GM19455 (cell line): ENCODE data around the gene MANBA.

Experiments
- ATAC-seq: cut with Tn5 transposase; IDR thresholded peaks from one replicate; pipeline ENCODE4 v1.9.1; 2021; ENCODE audit not compliant: unreplicated experiment

The MANBA gene

DNA sequence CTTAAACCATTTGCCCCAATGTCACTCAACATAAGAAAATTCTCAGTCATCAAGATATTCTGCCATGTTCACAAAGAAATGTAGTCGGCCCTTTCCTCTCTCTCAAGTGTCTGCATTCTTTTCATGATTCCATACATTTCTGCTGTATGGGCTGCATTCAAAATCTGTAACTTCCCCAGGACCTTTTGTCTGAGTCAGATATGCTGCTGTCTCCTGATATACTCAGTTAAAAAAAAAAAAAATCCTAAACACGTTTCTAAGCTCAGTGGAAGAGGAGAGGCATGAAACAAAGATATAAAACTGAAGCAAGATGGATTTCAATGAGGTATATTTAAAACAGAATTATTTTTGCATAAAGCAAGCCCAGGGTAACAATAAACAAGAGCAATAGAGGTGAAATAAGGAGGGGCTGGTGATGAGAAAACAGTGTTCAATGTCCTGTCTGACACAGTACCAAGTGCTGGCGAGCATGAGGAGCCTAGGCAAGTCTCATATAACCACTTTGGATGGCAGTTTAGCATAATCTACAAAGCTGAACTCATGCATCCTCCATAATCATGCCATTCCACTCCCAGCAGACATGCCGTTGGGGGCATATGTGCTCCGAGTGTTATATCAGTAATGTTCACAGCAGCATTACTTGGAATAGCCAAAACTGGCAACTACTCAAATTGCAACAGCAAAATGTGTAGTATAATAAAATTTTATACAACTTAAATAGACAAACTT, 76.7 kb downstream of the MANBA start:
- no peak for ATAC-seq

DNA sequence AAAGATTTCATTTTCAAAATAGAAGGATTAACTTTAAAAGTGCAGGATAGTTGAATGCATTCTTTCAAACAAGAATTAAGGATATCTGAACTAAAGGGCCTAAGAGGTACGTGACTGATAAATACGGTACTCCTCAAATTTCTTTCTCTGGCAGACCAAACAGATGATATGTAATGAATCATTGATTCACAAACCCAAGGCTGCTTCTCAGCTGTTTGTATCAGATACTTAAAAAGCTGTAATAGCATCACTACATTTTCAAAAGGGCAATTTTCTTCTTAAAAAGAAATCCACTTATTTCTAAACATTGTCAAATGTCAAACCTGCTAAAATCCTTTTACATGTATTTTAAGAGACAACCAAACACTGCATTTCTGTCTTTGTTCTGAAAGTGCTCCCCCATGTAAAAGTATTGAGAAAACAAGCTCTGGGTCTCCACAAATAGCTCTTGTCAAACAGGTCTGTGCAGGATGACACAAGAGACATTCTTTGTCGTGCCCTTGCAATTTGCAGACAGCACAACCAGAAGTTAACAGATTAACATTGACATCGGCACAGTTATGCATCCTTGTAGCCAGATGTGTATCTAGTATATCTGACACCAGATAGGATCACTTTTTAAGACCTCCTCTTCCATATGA, 82.0 kb downstream of the MANBA start:
- no peak for ATAC-seq

DNA sequence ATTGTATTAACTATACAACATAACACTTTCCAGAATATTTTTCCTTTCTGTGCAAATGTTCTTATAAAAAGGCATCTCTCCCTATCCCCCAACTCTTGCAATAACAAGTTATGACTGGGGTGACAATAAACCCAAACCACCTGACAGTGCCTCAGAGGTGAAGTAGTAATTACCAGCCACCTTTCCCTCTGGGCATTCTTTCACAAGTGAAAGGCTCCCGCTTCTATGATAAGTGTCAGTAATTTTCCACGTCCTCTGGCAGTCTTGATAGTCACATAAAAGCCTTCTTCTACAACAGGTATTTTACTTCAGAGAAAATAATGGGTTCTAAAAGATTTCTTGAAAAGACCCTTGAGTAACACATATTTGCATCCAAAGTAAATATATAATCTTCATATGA, 82.7 kb downstream of the MANBA start:
- ATAC-seq, result no peak

DNA sequence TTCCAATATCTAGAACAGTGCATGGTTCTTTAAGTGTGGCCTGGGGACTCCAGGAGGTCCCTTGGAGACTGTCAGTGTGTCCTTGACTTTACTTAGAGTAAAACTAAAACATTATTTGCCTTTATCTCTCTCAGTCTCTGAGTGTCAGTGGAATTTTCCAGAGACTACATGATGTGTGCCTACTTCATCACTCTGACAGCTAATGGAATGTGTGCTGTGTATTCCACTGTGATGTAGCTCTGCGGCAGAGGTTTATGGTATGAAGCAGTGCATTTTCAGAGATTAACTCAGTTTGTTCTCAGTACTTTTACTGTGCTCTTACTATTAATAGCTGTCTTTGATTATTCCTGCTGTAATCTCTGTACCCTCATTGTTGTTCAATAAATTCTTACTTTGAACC, 85.6 kb downstream of the MANBA start:
- no peak for ATAC-seq

DNA sequence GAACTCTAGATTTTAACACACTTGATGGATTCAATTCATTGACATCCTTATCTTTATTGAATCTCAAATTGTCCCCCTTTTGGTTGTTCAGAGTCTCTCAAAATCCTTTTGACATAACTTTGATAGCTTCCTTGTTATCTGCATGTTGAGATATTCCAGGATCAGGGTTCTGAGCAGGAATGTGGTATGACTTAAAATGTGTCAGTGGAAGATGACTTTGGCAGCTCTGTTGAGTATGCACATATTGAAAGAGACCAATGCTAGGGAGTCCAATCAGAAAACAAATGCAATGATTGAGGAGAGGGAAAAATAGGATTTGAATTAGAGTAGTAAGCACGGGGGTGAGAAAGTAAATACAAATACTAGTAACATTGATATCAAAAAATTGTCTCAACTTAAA, 93.8 kb downstream of the MANBA start:
- no peak for ATAC-seq

DNA sequence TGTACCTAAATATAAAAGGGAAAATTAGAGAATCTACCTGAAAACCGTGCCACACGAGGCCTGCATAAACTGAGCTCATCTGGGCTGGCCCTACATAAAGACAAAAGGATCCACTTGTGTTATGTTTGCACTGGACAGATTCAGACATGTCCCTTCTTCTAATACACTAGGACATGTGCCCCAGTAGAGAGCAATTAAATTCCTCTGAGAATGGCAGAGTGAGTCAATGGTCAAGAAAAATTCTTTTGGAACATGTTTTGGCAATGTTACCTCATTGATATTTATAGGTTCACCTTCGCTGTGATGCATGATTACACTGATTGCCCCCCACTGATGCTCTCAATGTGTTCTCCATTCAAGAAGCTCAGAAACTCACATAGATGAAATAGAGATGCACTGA, 95.2 kb downstream of the MANBA start:
- ATAC-seq, result no peak

DNA sequence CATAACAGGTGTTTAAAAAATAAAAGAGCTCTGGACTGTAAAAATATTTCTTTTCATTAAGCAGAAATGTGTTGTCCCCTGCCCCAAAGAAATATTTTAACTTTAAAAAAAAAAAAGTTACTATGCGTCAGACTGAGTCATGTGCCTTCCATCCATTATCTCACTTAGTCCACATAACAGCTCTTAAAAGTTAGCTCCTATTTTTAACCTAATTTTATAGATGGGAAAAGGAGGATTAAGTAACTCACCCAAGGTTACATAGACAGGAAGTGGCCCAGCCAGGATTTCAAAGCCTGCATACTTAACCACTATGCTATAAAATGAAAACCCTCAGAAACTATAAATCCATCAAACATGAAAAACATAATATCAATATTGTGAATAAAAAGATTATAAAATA, 97.7 kb downstream of the MANBA start:
- no peak for ATAC-seq

DNA sequence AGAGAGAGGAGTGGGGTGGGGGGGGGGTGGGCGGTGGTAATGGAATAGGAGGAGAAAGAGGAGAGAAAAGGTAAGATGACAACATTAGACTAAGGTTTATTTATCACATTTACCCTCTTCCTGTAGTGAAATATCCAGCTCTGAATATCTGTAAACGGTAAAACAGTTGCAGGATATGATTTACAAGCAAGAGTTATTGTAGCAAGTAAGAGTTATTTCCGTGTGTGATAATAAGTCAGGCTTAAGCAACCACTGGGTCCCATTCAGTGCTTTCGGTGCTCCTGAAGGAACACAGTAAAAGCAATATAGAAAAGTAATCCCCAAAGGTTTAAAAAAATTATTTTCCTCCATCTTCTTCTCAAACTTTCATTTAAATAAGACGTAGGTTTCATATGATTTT, 103.6 kb downstream of the MANBA start:
- ATAC-seq, result no peak

DNA sequence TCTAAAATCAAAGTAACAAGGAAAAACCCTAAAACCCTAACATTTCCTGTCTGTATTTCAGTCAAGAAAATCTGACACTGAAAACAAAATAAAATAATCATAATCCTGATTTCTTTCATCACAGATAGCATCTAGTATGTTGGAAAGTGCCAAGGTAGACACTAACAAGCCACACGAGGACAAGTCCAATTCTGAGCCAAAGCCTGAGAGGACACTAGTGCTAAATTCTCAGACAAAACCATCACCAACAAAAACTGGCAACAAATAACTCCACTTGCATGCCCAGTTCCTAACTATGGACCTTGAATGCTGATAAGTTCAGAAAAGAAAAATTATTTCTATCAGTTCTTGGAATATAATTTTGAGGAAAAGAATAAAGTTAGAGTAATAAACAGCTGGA, 113.7 kb downstream of the MANBA start:
- ATAC-seq, result no peak

DNA sequence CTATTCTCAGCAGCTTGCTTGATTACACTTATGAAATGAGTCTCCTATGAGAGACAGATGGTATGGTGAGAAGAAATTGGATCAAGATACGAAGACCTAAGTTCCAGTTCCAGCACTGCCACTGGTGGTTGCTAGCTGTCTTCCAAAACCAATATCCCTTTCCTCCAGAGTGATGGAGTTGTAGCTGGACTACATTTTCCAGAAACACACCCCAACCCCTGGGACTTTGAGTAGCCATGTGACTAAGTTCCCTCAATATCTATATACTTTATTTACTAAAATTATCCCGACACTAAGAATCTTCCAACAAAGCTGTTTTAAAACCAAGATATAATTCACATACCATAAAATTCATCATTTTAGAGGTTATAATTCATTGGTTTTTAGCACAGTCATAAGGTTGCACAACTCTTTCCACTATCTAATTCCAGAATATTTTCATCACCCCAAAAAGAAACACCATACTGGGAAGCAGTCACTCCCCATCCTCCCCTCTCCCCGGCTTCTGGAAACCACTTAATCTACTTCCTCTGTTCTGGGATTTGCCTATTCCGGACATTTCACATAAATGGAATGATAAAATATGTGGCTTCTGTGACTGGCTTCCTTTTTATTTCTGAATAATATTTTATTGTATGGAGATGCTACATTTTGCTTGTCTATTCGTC, 118.0 kb downstream of the MANBA start:
- no peak for ATAC-seq

DNA sequence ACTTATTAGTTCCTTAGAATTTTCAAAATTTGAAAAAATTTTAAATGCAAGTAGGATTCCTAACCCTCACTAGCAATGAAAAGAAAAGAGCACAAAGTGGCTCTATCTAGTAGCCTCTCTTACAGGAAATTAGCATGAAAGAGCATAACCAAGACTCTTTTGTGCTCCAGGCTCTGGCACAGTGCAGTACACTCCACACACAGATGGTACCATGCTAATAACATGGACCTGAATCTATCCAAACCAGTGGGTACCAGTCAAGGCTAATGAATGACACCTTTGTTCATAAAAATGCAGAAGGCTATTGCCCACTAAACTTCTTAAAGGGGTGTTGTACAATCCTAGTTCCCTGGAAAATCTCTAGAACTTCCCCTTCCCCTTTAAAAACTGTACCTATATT, 119.0 kb downstream of the MANBA start:
- ATAC-seq, result no peak

DNA sequence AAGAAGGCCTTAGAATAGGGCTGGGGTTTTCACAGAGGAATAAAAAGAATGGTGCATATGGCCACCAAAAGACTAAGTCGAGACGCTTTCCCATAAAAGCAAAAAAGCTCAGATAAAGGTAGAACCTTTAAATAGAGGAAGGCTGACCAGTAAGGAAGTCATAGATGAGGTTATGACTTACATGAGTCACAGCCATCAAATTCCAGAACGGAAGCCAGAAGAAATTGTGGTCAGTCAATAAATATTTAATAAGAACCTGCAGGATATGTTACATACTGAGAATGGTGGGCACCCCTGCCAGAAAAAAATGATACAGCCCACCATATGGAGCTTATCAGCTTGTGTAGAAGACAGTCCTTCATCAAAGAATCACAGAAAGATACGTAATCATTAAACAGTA, 120.1 kb downstream of the MANBA start:
- no peak for ATAC-seq

DNA sequence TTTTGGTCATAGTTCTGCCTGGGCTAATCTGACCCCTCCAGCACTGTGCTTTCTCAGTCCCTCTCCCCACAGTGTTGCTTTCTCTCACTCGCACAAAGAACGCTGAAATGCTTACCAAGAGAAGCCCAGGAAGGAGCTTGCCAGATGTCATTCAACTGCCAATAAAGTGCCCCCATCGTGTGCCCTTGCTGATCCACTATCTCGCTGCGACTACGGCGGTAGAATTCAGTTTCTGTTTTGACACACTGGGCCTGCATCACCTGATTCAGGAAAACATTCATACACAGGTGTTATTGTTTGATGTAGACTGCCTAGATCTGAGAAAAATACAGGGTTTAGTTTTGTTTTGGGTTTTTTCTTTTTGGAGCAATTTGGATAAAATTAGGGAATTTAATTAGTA, 121.2 kb downstream of the MANBA start:
- ATAC-seq, result no peak

DNA sequence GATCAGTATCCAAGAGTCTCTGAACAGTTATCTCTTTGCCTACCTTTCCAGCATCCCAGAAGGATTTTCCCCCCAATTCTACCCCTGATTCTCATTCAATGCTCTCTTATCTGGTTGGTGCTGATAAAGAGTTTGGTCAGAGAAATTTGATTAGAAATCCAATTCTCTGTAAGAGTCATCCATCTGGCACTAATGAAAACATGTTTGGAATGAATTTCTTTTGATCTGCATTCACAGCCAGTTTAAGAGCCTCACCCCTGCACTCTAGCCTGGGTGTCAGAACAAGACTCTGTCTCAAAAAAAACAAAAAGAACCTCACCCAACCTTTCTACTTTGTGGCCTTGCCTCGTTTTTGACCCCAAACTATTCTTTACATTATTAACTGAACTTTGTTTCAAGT, 122.1 kb downstream of the MANBA start:
- no peak for ATAC-seq

DNA sequence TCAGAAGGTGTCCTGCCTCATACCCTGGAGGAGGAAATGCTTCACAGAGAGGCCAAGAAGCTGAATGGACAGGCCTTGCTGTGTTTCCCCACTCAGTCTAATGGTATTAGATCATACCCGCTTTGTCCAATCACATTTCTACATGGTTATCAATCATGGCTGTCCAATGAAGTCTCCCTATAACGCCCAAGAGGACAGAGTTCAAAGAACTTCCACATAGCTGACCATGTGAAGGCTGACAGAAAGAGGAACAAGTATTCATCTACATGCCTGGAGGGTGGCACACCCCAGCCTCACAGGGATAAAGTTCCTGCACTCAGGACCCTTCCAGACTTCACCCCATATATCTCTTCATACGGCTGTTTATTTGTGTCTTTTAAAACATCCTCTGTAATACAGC, 123.4 kb downstream of the MANBA start:
- no peak for ATAC-seq

DNA sequence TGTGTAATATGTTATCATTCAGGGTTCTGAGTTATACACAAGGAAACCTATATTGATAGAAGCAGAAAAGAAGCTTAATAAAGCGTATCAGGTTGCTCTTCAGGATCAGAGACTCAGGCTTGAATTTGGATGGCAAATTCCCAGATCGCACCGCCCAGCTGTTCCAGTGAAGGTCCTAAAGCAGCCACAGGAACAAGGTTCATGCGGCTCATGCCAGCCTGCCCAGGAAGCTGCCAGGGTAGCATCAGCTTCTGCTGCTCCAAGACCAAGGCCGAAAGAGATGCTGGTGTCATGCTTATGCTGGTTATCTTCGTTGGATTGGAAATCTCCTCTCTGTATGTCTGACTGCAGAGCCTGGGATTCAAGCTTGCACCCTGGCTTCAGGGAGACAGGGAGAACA, 127.7 kb downstream of the MANBA start:
- no peak for ATAC-seq

DNA sequence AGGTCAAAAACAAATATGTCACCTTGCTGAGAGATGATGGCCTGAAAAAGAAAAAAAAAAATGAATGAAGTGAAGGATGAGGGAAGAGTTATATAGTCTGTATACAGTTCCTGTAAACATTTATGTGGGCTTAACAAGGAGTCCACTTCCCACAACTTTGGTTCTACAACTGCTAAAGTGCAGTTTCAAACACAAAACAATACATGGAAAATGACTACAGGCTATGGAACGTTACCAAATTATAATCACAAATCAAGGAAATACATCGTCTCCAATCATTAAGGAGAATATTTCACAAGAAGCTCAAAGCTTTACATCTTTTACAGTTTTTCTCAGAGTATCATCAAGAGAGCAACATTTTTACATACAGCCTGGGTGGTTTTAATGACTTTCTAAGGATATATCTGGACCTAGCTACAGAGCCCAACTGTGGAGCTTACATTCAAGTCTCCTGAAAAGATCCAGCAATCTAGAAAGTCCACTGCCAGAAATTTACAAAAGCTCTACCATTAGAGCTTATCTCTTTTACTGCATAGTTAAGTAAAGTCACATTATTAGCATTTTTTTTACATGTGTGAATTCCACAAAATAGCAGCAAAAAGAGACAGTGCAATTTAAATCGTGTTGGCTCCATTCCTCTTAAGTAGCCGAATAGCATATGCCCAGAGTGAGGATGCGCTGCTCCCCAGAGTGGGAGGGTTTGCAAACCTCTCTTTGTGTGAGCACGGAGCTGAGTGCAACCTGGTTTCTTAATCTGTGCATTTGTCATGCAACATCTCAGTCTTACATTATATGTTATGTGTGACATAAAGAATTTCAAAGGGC, 128.3 kb downstream of the MANBA start:
- no peak for ATAC-seq

DNA sequence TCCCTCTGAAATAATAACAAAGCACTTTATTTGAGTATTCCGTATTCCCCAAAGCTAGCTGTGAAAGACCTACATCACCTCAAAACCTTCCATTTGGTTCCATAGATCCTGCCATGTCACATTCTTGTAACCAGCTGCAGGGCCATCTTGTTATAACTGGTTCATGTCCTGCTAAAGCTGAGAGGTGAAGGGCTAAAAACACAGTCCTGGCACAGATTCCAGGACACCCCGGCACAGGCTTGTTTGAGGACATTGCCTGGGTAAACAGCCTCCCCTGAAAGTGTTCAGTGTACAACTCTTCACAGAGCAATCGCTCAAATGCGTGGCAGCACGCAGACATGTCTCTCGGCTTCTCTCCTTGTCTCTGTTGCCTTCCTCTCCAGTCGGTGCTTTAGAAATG, 129.2 kb downstream of the MANBA start:
- ATAC-seq, result no peak

DNA sequence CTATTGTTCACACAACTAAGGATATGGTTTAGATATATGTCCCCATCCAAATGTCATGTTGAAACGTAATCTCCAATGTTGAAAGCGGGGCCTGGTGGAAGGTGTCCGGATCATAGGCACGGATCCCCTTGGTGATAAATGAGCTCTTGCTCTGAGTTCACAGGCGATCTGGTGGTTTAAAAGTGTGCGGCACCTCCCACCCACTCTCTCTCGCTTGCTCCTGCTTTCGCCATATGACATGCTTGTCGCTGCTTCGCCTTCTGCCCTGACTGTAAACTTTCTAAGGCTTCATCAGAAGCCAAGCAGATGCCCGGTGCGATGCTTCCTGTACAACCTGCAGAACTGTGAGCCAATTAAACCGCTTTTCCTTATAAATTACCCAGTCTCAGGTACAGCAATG, 131.1 kb downstream of the MANBA start:
- no peak for ATAC-seq

DNA sequence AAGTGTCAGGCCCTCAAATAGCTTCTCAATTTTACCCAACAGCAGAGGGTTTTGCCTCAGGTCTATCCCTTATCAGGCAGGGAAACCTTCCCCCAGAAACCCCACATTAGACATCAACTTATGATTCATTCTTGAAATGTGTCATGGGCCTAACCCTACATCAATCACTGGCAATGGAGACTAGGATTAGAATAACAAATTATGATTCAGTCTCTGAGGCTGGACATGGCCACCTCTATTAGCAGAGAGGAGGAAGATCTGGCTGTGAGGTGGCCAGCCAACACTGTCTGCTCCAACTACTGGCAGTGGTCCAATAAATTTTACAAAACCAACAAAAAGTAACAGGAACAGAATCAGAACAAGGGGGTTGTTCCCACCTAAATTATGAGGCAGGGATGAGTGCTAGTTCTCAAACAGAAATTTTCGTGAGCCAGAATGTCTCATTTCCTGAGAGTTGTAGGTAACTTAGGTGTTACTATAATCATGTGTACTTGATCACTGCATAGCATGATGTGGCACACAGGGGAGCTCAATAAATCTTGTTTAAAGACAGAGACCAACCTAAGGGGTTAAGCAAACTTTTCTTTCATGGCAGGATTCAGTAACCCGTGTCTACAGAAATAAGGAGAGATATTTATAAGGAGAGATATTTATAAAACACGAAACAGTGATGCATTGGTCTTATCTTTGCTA, 132.8 kb downstream of the MANBA start:
- ATAC-seq, result no peak
